Breast epithelium (tissue), 4 donors: ENCODE measurements around the gene ZNF470. TPM values are rescaled to one million over a fixed set of nuclear protein-coding genes. Genes with fewer than 3 reads are reported as not detected.

ENCODE experiments used
- DNase-seq, 2 donors: peaks; one replicate each; pipeline ENCODE4 v3.0.0-alpha.2; 2019; ENCODE audit warnings: low spot score in 2 of 2
- H3K27ac ChIP-seq, 2 donors: fragments of 200-600 bp; sonication (generic) in 1 of 2; one replicate each; pipeline ENCODE4 v1.5.1; 2016 to 2019; ENCODE audit warnings: mild to moderate bottlenecking in 1 of 2
- H3K27me3 ChIP-seq, 2 donors: fragments of 200-600 bp; sonication (generic) in 1 of 2; one replicate each; pipeline versions ENCODE4 v1.5.1 to v1.6.0; 2017 to 2019; ENCODE audit warnings: control low read depth in 1 of 2, mild to moderate bottlenecking in 1 of 2
- H3K36me3 ChIP-seq: fragments of 200-600 bp; one replicate; pipeline ENCODE4 v1.5.1; 2019
- H3K4me1 ChIP-seq, 2 donors: fragments of 200-600 bp; sonication (generic); one replicate each; pipeline ENCODE4 v1.5.1; 2016 to 2019; ENCODE audit warnings: control low read depth in 1 of 2
- H3K4me3 ChIP-seq, 3 donors: fragments of 200-600 bp; sonication (generic); 1 replicate in 2 of 3; 2 replicates in 1 of 3; pipeline ENCODE4 v1.5.1; 2016 to 2019; ENCODE audit warnings: mild to moderate bottlenecking in 3 of 3, moderate library complexity in 2 of 3
- H3K9me3 ChIP-seq, 2 donors: fragments of 200-600 bp; sonication (generic) in 1 of 2; one replicate each; pipeline ENCODE4 v1.5.1; 2016 to 2019; ENCODE audit warnings: control low read depth in 1 of 2
- CTCF ChIP-seq, 3 donors: fragments of 450-650 bp; IDR thresholded peaks; one replicate each; pipeline ENCODE4 v1.5.1; 2016 to 2017; ENCODE audit warnings: antibody characterized with exemption in 3 of 3, mild to moderate bottlenecking in 3 of 3, moderate library complexity in 3 of 3
- POLR2A ChIP-seq: fragments of 450-650 bp; IDR thresholded peaks from one replicate; pipeline ENCODE4 v1.6.1; 2016; ENCODE audit warnings: antibody characterized with exemption, mild to moderate bottlenecking, moderate library complexity
- POLR2AphosphoS5 ChIP-seq, 3 donors: sonication (generic); formaldehyde crosslinking; IDR thresholded peaks; one replicate each; pipeline ENCODE4 v1.6.1; 2017; ENCODE audit warnings: antibody characterized with exemption in 3 of 3
- intact Hi-C: fragments of 100-400 bp; cut with DNase I; formaldehyde crosslinking; loops from one replicate; pipeline ENCODE4 v1.15.1; 2023; ENCODE audit warnings: low total_unique reads
- total RNA-seq, 3 donors: library from RNA; depleted of rRNA; stranded (reverse); fragments of >200 nt; gene quantifications; one replicate each; pipeline ENCODE4 v1.1.0, GENCODE V29; 2016

The ZNF470 gene
- total RNA-seq, 3 donors from 2014 or later, result 2.9 to 4.1 (median 3.4) TPM

GRCh38 chr19:56595548-56595899 lies 28.3 kb downstream of the ZNF470 start:
- H3K36me3 ChIP-seq, result no peaks in the 10 kb centered on the region
- TF ChIP-seq POLR2A (no peak), CTCF (IDR thresholded peaks at IDR 0.05) (no peak), POLR2AphosphoS5 (IDR thresholded peaks at IDR 0.05) (no peak)
- H3K27me3 ChIP-seq, result no peaks in the 10 kb centered on the region
- DNase-seq, result no peak
- peaks cover 0 to 10% of the 10 kb centered on the region in 2 donors for H3K9me3 ChIP-seq
- H3K4me3 ChIP-seq, result peak overlapping the region; percentile 87 to 98 (median 93)
- intact Hi-C loops, result no loop called here
- peaks cover 0 to 6% of the 10 kb centered on the region in 2 donors for H3K4me1 ChIP-seq
- H3K27ac ChIP-seq, result peak overlapping the region; percentile 48 to 70

- peaks cover 0 to 21% of the 10 kb centered on the region in 2 donors for H3K9me3 ChIP-seq
- peaks cover 0 to 6% of the 10 kb centered on the region in 2 donors for H3K4me1 ChIP-seq
- no peak overlapping the region for H3K27ac ChIP-seq
- no peak for DNase-seq
- no peaks in the 10 kb centered on the region for H3K27me3 ChIP-seq
- TF ChIP-seq POLR2AphosphoS5 (IDR thresholded peaks at IDR 0.05) (no peak), POLR2A (no peak), CTCF (IDR thresholded peaks at IDR 0.05) (no peak)
- H3K4me3 ChIP-seq, result peak overlapping the region in 1 of 3 donors; percentile 93
- peaks cover 4% of the 10 kb centered on the region for H3K36me3 ChIP-seq
- intact Hi-C loops, result no loop called here
Measured at GRCh38 chr19:56596676-56597075, 29.4 kb downstream of the ZNF470 start.

- Histone ChIP-seq H3K9me3 (peaks cover 0 to 21% of the 10 kb centered on the region in 2 donors), H3K27me3 (no peaks in the 10 kb centered on the region), H3K36me3 (peaks cover 4% of the 10 kb centered on the region), H3K27ac (no peak overlapping the region), H3K4me3 (no peak overlapping the region), H3K4me1 (peaks cover 0 to 6% of the 10 kb centered on the region in 2 donors)
- no peak for DNase-seq
- intact Hi-C loops, result no loop called here
- TF ChIP-seq POLR2AphosphoS5 (IDR thresholded peaks at IDR 0.05) (no peak), CTCF (IDR thresholded peaks at IDR 0.05) (no peak), POLR2A (no peak)
Measured at GRCh38 chr19:56597696-56598095, 30.4 kb downstream of the ZNF470 start.

- peaks cover 4% of the 10 kb centered on the region for H3K36me3 ChIP-seq
Measured at GRCh38 chr19:56601375-56601774, 34.1 kb downstream of the ZNF470 start.

GRCh38 chr19:56603829-56604228 lies 36.6 kb downstream of the ZNF470 start:
- DNase-seq, result peak in 1 of 2 donors; percentile 19
- H3K36me3 ChIP-seq, result peaks cover 4% of the 10 kb centered on the region
- TF ChIP-seq POLR2A, result no peak
- TF ChIP-seq POLR2AphosphoS5 (IDR thresholded peaks at IDR 0.05), result no peak
- no peak for TF ChIP-seq CTCF (IDR thresholded peaks at IDR 0.05)
- no peak overlapping the region for H3K27ac ChIP-seq
- H3K4me1 ChIP-seq, result no peaks in the 10 kb centered on the region
- H3K9me3 ChIP-seq, result peaks cover 53 to 54% of the 10 kb centered on the region in 2 donors
- no peaks in the 10 kb centered on the region for H3K27me3 ChIP-seq
- intact Hi-C loops, result no loop called here
- H3K4me3 ChIP-seq, result no peak overlapping the region

More at GRCh38 chr19:56601375-56601774, 34.1 kb downstream of the ZNF470 start:
- intact Hi-C loops, result no loop called here
- Histone ChIP-seq H3K9me3 (peaks cover 29 to 42% of the 10 kb centered on the region in 2 donors), H3K4me1 (no peaks in the 10 kb centered on the region), H3K27me3 (no peaks in the 10 kb centered on the region), H3K27ac (no peak overlapping the region), H3K4me3 (no peak overlapping the region)
- DNase-seq, result no peak
- no peak for TF ChIP-seq POLR2A
- TF ChIP-seq POLR2AphosphoS5 (IDR thresholded peaks at IDR 0.05), result no peak
- no peak for TF ChIP-seq CTCF (IDR thresholded peaks at IDR 0.05)
